Common myeloid progenitor, CD34-positive (primary cell): Measurements from ENCODE around the gene PTPRN2.
"Not testable (repeated sequence)": the region's sequence is repeated elsewhere in the genome, so short reads cannot be mapped to it uniquely, and the experiment has no call there.

Experiments
- CTCF ChIA-PET: fragments of 350-600 bp; sonication (Branson Sonifier 250); formaldehyde crosslinking; loops from one replicate; lab custom pipeline; 2021; ENCODE audit warnings: antibody characterized with exemption; lab: Charles Lee
- POLR2A ChIA-PET: fragments of 350-600 bp; sonication (Branson Sonifier 250); formaldehyde crosslinking; loops from one replicate; lab custom pipeline; 2021; ENCODE audit warnings: antibody characterized with exemption; lab: Charles Lee
- DNase-seq, 3 donors: peaks; one replicate each; pipeline versions ENCODE4 v3.0.0 to v3.0.0-alpha.2; 2013
- H3K27ac ChIP-seq, 2 experiments: 1 replicate in 1 of 2; 2 replicates in 1 of 2; pipeline ENCODE4 v1.7.0; 2013; ENCODE audit warnings: inconsistent platforms in 2 of 2, low read length in 2 of 2, mild to moderate bottlenecking in 2 of 2, low read depth in 1 of 2, moderate library complexity in 1 of 2; ENCODE audit not compliant: severe bottlenecking in 2 of 2, insufficient read depth in 1 of 2, poor library complexity in 1 of 2
- H3K27me3 ChIP-seq, 5 experiments: replicated peaks in 2 of 5; 1 replicate in 3 of 5; 2 replicates in 2 of 5; pipeline versions ENCODE4 v1.6.1 to v1.7.0; 2013; ENCODE audit warnings: low read length in 4 of 5, mild to moderate bottlenecking in 2 of 5, moderate library complexity in 2 of 5, inconsistent platforms in 1 of 5; ENCODE audit not compliant: insufficient read depth in 5 of 5, control insufficient read depth in 4 of 5
- H3K36me3 ChIP-seq, 4 experiments: 1 replicate in 2 of 4; 2 replicates in 2 of 4; pipeline versions ENCODE4 v1.6.1 to v1.7.0; 2013; ENCODE audit warnings: low read length in 3 of 4, control low read depth in 1 of 4, mild to moderate bottlenecking in 1 of 4; ENCODE audit not compliant: control insufficient read depth in 4 of 4, insufficient read depth in 4 of 4
- H3K4me1 ChIP-seq, 4 experiments: 1 replicate in 3 of 4; 2 replicates in 1 of 4; pipeline versions ENCODE4 v1.6.1 to v1.7.1; 2013; ENCODE audit warnings: low read length in 3 of 4, mild to moderate bottlenecking in 3 of 4, control low read depth in 1 of 4, inconsistent platforms in 1 of 4, moderate library complexity in 1 of 4; ENCODE audit not compliant: control insufficient read depth in 4 of 4, insufficient read depth in 4 of 4; ENCODE audit errors: control extremely low read depth in 1 of 4
- H3K4me3 ChIP-seq, 7 experiments: 1 replicate in 4 of 7; 2 replicates in 3 of 7; pipeline versions ENCODE4 v1.5.1 to v1.7.0; 2013; ENCODE audit warnings: mild to moderate bottlenecking in 7 of 7, low read length in 6 of 7, moderate library complexity in 6 of 7, inconsistent platforms in 2 of 7, low read depth in 2 of 7, control low read depth in 1 of 7; ENCODE audit not compliant: insufficient read depth in 4 of 7, control insufficient read depth in 1 of 7; ENCODE audit errors: extremely low read depth in 1 of 7
- H3K9me3 ChIP-seq, 5 experiments: 1 replicate in 4 of 5; 2 replicates in 1 of 5; pipeline versions ENCODE4 v1.6.1 to v1.7.1; 2013; ENCODE audit warnings: low read length in 4 of 5, mild to moderate bottlenecking in 2 of 5, inconsistent platforms in 1 of 5, low read depth in 1 of 5, moderate library complexity in 1 of 5; ENCODE audit not compliant: control insufficient read depth in 4 of 5, insufficient read depth in 2 of 5; ENCODE audit errors: control extremely low read depth in 1 of 5
- WGBS: methylation state at CpG from one replicate; pipeline ENCODE4 v1.1.5; 2013; ENCODE audit not compliant: insufficient coverage; 5-methylcytosine and 5-hydroxymethylcytosine counted together

PTPRN2 gene

DNA sequence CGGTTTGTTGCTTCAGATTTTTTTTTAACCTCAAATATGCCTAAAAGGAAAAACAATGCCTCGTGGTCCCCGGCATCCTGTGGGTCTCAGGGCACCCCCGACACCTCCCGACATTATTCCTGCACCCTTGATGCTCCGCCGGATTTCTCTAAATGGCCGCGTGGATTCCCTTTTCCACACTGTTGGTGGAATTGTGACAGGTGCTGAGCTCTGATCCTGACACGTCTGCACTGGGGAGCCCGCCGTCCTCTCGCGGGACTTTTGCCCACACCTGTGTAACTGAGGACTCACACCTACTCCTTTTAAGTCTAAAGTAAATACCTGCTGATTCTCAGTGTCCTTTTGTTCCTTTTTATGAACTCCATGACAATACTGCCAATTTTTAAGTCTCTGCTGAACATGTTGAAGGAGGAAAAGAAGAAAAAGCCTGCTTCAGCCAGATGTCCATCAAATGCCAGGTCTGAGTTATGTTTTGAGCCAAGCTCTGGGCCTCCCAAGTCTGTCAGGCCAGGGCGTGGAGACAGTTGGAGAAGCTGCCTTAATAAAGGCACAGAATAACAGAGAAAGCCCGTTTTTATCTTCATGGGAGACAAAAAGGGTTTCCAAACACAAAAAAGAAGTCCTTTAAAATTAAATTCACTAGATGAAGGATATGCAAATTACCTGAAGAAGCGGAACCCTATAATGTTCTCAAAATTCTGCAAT is 682.6 kb downstream of the PTPRN2 start:
- Histone ChIP-seq H3K36me3 (no peaks in the 10 kb centered on the region), H3K27me3 (peaks cover 0 to 10% (median 3%) of the 10 kb centered on the region in 5 experiments), H3K4me1 (peaks cover 0 to 4% (median 0%) of the 10 kb centered on the region in 4 experiments), H3K9me3 (peaks cover 0 to 3% (median 0%) of the 10 kb centered on the region in 5 experiments), H3K27ac (no peak overlapping the region), H3K4me3 (no peak overlapping the region)
- WGBS, result 72% methylated on average over 16 of the region's 17 CpGs
- no peak for DNase-seq
- CTCF ChIA-PET, result no interaction called here
- POLR2A ChIA-PET, result no interaction called here

DNA sequence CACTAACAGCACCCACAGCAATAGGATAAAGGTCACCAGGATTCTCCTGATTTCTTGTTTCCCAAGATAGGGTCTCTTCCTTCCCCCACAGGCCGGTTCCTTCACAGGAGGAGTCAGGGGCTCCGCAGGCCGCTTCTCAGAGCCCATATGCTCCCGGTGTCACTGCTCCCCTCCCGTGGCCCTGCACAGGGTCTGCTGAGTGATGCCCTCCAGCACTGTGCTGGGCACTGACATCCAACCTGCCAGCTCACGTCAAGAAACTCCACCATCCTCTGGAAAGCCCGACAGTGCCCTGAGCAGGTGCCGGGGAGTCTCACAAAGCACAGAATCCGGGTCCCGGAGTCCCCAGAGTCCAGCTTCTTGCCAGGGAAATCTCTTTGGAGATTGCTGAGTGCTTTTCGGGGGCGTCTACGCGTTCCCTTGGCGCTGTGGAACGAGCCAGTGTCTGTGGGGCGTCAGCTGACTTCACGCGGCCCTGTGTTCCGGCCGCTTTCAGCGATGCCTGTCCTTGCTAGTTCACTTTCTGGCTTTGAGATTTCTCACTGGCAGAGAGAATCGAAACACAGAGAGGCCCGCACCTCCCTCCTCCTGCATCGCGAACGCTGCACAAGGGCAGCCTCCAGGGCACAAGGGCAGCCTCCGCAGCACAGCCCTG is 683.3 kb downstream of the PTPRN2 start:
- H3K36me3 ChIP-seq, result no peaks in the 10 kb centered on the region
- ChIA-PET POLR2A (no interaction called here), CTCF (no interaction called here)
- no peak overlapping the region for H3K27ac ChIP-seq
- H3K4me3 ChIP-seq, result no peak overlapping the region
- no peak for DNase-seq
- H3K27me3 ChIP-seq, result peaks cover 0 to 14% (median 3%) of the 10 kb centered on the region in 5 experiments
- no peaks in the 10 kb centered on the region for H3K9me3 ChIP-seq
- 88% methylated on average over 28 of the region's 28 CpGs for WGBS
- H3K4me1 ChIP-seq, result peaks cover 0 to 4% (median 0%) of the 10 kb centered on the region in 4 experiments

DNA sequence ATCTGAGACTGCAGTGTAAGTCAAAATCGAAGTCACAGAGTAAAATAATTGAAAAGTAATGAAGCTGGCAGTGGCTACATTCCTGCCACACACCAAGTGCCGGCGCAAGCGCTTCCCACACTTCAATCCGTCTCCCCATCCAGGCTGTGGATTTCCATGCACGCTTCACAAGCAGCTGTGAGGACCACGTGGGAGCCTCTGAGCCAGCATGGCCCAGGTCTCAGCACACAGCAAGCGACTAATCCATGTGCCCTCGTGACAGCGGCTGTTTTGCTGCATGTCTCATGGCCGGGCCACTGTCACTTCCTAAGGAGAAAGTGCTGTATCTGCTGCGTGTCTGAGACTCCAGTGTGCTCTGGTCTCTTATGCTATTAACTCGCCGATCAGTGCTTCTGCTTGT is 683.9 kb downstream of the PTPRN2 start:
- DNase-seq, result no peak
- ChIA-PET POLR2A (no interaction called here), CTCF (no interaction called here)
- Histone ChIP-seq H3K27ac (no peak overlapping the region), H3K4me1 (peaks cover 0 to 4% (median 0%) of the 10 kb centered on the region in 4 experiments), H3K27me3 (peaks cover 0 to 14% (median 3%) of the 10 kb centered on the region in 5 experiments), H3K36me3 (no peaks in the 10 kb centered on the region), H3K4me3 (no peak overlapping the region), H3K9me3 (no peaks in the 10 kb centered on the region)
- WGBS, result 88% methylated on average over 14 of the region's 14 CpGs

DNA sequence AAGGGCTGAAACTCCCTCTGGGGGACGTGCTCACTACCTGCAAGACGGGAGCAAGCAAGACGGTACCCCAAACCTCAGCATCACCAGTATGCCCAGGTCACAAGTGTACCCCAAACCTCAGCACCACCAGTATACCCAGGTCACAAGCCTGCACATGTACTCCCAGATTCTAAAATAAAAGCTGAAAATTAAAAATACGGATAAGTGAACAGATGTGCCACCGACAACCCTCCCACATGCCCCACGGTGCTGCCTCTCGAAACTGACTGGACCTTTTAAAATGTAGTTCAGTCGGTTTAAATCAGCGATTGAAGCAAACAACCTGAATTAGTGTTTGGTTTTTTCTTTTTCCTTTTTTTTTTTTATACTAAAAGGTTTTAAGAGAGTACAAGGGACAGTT is 684.3 kb downstream of the PTPRN2 start:
- Histone ChIP-seq H3K36me3 (no peaks in the 10 kb centered on the region), H3K9me3 (no peaks in the 10 kb centered on the region), H3K4me1 (peaks cover 0 to 4% (median 0%) of the 10 kb centered on the region in 4 experiments), H3K27me3 (peaks cover 0 to 14% (median 3%) of the 10 kb centered on the region in 5 experiments), H3K27ac (no peak overlapping the region), H3K4me3 (no peak overlapping the region)
- 100% methylated on average over 6 of the region's 9 CpGs for WGBS
- ChIA-PET CTCF (no interaction called here), POLR2A (no interaction called here)
- no peak for DNase-seq

DNA sequence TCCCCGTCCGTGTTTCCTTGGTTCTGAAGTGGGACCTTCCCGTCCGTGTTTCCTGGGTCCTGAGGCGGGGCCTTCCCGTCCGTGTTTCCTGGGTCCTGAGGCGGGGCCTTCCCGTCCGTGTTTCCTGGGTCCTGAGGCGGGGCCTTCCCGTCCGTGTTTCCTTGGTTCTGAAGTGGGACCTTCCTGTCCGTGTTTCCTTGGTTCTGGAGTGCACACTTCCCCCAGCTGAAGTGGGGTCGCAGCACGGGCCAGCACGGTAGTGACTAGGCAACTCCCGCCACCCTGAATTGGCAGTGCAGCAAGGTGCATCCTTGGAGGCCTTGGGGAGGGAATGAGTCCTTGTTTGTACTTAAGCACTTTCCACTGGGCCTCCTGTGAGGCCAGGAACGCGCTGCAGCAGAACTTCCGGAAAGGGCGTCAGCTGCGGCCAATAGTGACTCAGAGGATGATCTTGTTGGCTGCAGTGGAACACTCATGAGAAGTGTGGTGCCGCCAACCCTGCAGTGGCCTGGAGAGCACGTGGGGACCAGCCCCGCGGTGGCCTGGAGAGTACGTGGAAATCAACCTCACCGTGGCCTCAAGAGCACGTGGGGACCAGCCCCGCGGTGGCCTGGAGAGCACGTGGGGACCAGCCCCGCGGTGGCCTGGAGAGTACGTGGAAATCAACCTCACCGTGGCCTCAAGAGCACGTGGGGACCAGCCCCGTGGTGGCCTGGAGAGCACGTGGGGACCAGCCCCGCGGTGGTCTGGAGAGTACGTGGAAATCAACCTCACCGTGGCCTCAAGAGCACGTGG is 685.6 kb downstream of the PTPRN2 start:
- peaks cover 0 to 22% (median 3%) of the 10 kb centered on the region in 5 experiments for H3K27me3 ChIP-seq
- POLR2A ChIA-PET, H3K9me3 ChIP-seq, H3K36me3 ChIP-seq, DNase-seq, CTCF ChIA-PET, H3K4me1 ChIP-seq, H3K4me3 ChIP-seq, H3K27ac ChIP-seq: not testable (repeated sequence)
- WGBS, result 96% methylated on average over 27 of the region's 45 CpGs

GRCh38 chr7:157901166-157901565 is 686.5 kb downstream of the PTPRN2 start:
- Histone ChIP-seq H3K4me1 (peaks cover 0 to 4% (median 0%) of the 10 kb centered on the region in 4 experiments), H3K27me3 (peaks cover 0 to 24% (median 3%) of the 10 kb centered on the region in 5 experiments), H3K36me3 (no peaks in the 10 kb centered on the region), H3K4me3 (no peak overlapping the region), H3K9me3 (no peaks in the 10 kb centered on the region), H3K27ac (no peak overlapping the region)
- 91% methylated on average over 8 of the region's 14 CpGs for whole genome bisulfite sequencing
- POLR2A ChIA-PET, result no interaction called here
- no peak for DNase-seq
- CTCF ChIA-PET, result no interaction called here
